Stimulated activated CD8-positive, alpha-beta memory T cell treated with anti-CD3 and anti-CD28 coated beads, Interleukin-15, amount 100 ng/mL, for 48 hours (primary cell): ENCODE measurements around the gene MAPK8.
"Not testable (repeated sequence)": the region's sequence is repeated elsewhere in the genome, so short reads cannot be mapped to it uniquely, and the experiment has no call there.

Source experiments
- DNase-seq, 2 donors: peaks; one replicate each; pipeline ENCODE4 v3.0.0-alpha.2; 2020; ENCODE audit warnings: low read depth in 2 of 2

The MAPK8 gene

DNA sequence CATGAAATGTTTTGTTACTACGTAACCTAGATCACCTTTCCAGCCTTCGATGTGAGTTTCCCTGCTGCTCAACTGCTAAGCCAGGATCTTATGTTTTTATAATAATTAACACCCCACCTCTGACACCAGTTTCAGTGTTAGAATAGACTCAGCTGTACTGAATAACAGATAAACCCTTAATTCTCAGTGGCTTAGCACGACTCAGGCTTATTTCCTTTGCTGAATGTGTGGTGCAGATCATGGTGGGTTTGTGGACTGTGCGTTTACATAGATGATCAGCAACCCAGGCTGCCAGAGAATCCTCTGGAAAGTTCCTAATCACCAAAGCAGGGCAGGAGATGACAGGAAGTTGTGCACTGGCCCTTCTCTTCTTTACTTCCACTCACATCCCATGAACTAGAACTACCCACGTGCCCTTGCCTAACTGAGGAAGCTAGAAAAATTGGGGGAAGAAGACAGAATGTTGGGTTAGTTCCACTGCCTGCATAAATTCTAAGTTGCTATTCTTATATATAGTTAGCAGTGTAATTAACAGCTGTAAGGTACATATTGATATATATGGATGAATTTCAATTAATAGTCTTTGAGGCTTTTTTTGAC lies 111.8 kb downstream of the MAPK8 start:
- DNase-seq, result no peak

GRCh38 chr10:48419714-48420113 lies 113.2 kb downstream of the MAPK8 start:
- DNase-seq, result no peak

DNA sequence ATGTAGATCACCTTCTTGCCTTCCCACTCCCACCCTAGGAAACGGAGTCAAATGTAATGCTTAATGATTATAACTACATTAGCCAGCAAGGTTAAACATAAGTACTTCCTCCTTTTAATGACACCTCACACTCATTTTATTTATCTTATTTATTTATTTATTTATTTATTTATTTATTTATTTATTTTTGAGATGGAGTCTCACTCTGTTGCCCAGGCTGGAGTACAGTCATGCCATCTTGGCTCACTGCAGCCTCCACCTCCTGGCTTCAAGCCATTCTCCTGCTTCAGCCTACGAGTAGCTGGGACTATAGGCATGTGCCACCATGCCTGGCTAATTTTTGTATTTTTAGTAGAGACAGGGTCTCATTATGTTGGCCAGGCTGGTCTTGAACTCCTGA lies 115.4 kb downstream of the MAPK8 start:
- DNase-seq, result not testable (repeated sequence)

GRCh38 chr10:48423884-48424283 lies 117.4 kb downstream of the MAPK8 start:
- DNase-seq, result no peak

DNA sequence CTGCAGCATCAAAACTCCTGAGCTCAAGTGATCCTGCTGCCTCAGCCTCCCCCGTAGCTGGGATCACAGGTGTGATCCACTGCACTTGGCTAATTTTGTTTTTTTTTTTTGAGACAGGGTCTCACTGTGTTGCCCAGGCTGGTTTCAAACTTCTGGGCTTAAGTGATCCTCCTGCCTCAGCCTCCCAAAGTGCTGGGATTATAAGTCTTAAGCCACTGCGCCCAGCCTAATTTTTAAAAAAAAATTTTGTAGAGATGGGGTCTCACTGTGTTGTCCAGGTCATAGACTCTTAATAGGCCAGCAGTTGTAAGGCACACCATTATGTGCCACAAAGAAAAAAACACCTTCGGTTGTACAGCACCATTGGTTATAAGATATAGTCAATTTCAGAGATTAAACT lies 122.4 kb downstream of the MAPK8 start:
- DNase-seq, result no peak

DNA sequence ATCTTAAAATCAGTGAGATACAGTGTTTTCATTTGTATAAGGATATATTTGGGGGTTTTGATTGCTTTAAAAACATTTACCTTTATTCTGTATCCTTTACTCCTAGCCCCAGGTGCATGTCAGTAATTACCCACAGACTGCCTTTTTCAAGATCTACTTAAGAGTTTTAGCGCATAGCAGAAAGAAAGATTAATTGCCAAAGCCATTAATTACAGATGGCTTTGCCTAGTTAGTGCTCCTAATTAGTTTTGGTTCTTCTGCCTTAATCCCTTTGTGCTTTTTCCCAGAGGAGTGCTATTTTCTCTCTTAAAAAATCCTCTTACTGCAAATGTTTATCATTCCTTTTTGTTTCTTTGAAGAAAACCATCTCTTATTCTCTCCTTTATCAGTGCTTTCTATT lies 122.8 kb downstream of the MAPK8 start:
- DNase-seq, result no peak

DNA sequence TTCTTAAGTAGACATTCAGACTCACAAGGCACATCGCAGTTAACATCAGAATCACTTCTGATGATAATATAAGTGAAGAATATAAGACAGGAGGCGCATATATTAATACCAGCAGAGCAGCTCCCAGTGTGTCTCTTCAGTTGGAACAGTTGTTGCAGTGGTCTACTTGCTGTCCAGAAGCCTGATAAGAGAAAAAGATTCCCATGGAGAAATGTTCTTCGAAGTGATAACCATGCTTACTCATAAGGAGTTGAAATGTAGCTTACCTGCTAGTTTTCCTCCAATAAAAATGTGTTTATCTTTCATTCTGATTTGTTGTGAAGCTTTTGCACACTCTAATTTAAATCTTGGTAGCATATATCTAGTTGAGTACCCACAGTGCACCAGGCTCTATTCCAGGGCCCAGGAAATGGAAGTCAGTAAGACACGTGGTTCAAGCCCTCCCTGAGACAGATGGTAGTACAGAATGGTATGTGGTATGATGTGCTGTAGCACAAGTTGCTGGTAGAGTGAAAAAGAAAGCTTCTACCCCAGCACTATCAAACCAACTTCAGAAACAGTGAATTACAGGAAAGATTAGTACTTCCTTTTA lies 124.0 kb downstream of the MAPK8 start:
- DNase-seq, result no peak

- DNase-seq, result no peak
Observed at GRCh38 chr10:48431871-48432270, 125.4 kb downstream of the MAPK8 start.

GRCh38 chr10:48437546-48437945 lies 131.1 kb downstream of the MAPK8 start:
- DNase-seq, result no peak

GRCh38 chr10:48439031-48439430 lies 132.6 kb downstream of the MAPK8 start:
- DNase-seq, result no peak

GRCh38 chr10:48439581-48440041 lies 133.1 kb downstream of the MAPK8 start:
- DNase-seq, result no peak

DNA sequence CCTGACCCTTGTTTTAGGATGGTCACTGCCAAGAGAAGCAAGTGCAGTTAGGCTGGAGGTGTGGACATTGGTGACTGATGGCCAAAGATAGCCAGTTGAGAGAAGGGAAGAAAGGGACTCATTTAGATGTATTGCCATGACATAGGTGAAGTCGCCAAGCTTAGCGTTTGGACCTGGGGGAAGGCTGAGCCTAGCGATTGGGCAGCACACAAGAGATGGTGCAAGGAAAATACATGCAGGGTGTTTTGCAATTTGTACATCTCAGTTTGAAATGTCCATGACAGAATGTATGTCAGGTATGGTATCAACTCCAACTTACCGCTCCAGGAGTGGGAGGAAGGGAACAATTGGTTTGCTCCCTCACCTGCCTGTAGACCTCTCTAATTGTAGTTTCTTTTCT lies 134.3 kb downstream of the MAPK8 start:
- DNase-seq, result no peak

GRCh38 chr10:48442090-48442808 lies 135.8 kb downstream of the MAPK8 start:
- DNase-seq, result no peak

- DNase-seq, result no peak
Observed at GRCh38 chr10:48442809-48443177, 136.3 kb downstream of the MAPK8 start.

- no peak for DNase-seq
Observed at GRCh38 chr10:48444266-48444665, 137.8 kb downstream of the MAPK8 start.

GRCh38 chr10:48444861-48445841 lies 138.7 kb downstream of the MAPK8 start:
- no peak for DNase-seq

DNA sequence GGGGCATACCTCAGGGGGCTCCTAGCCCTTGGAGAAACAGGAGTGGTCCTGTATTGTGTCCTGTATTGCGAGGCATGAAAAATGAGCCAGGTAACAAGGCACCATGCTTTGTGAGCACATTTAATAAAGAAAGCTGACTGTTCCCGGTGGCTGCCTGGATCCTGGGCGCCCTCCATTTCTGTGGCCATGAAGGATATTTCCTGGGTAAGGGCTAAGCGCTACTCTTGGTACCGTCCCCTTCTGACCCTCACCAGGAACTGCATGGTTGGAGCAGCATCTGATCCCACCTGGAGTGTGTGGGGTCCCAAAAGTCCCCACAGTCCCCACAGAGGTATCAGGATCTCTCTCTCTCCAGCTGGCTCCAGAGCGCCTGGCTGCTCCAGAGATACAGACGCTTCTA lies 139.5 kb downstream of the MAPK8 start:
- no peak for DNase-seq

DNA sequence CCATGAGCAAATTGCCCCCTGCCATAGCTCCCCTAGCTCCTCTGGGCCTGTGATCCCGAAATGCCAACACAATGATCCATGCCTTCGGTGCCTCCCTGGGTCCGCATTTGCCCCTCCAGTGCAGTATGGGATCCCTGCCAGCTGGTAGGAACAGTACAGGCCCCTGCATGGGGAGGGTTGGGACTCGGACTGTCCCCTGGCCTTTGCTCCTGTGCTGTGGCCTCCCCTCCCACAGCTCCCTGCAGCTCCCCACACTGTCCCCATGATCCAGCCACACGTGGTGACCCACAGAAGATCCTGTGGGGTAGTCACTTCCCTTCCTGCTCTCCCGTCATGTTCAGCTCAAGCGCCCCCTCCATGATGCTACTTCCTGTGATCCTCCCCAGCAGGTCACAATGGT lies 140.3 kb downstream of the MAPK8 start:
- no peak for DNase-seq

DNA sequence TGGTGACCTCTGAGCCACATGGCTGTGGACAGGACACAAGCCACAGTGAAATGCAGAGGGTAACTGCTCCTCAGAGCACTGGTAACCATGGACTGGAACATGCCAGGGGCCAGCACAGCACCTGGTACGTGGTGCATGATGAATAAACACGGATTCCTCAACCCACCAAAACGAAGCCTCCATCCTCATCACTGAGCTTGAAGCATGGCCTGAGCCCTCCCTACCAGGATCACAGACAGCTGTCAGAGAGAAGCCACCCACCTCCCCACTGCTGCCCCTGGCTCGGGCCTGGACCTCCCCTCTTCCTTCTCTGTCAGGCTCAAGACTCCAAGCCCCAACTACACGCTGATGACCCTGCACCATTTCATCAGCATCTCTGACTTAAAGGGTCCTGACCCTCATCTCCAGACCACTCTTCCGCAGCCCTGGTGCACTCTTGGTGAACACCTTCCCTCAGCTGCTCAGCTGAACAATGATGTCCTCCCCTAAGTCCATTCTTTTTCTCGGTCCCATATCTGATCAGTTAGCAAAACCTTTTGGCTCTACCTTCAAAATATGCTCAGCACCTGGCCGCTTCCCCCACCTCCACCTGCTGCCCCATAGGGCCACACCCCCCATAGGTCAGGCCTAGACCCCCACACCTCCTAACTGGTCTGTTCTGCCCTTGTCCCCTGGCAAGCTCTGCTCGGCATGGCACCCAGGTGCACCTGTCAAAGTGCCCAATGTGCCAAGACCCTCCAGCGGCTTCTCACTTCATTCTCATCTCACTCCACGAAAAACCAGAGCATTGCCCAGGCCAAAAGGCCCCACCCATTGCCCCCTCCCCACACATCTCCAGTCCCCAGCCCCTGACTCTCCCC lies 141.1 kb downstream of the MAPK8 start:
- no peak for DNase-seq

DNA sequence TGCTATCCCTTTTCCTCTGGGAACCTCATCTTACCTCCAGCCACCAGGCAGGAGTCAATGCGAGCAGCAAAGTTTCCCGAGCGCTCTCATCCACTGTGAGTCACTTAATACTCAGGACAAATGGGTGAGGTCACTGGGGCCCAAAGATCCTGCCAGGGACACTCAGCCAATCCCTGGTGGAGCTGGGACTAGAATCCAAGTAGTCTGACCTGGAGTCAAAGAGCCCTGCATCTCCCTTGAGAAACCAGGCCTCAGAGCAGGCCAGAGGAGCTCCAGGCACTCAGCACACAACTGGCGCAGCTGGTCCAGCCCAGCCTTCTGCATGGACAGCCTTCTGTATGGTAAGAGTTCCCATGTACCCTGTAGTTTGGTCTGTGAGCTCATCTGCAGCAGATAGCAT lies 142.3 kb downstream of the MAPK8 start:
- no peak for DNase-seq
